MCF 10A (cell line): ENCODE measurements around the gene PLA2G6. TPM values are rescaled to one million over a fixed set of nuclear protein-coding genes. Genes with fewer than 3 reads are reported as not detected.

ENCODE experiments used
- BruUV-seq: library from RNA; stranded (reverse); fragments of 400-500 nt; replicated peaks from 2 replicates; lab custom pipeline; 2021; lab: Mats Ljungman, UMichigan
- CTCF ChIA-PET: fragments of 300-600 bp; sonication (Branson Sonifier 250); formaldehyde crosslinking; extraction: SDS; loops from one replicate; lab custom pipeline; 2021; ENCODE audit warnings: antibody characterized with exemption, inconsistent platforms; lab: Yijun Ruan, JAX
- POLR2A ChIA-PET: fragments of 300-600, 350-650 bp; sonication (Branson Sonifier 250); formaldehyde crosslinking; extraction: SDS; loops from one replicate; lab custom pipeline; 2020; ENCODE audit warnings: antibody characterized with exemption, inconsistent platforms; lab: Yijun Ruan, JAX
- DNase-seq: peaks from one replicate; pipeline ENCODE4 v3.0.0-alpha.2; 2018; ENCODE audit not compliant: unreplicated experiment
- H3K27ac Mint-ChIP-seq: one replicate; pipeline ENCODE4 v1.8.0; 2022; ENCODE audit warnings: mild to moderate bottlenecking, low read depth, mixed read lengths; ENCODE audit not compliant: unreplicated experiment
- H3K27me3 Mint-ChIP-seq: one replicate; pipeline ENCODE4 v1.8.0; 2022; ENCODE audit warnings: mixed read lengths; ENCODE audit not compliant: insufficient read depth, unreplicated experiment
- H3K36me3 Mint-ChIP-seq: one replicate; pipeline ENCODE4 v1.8.0; 2022; ENCODE audit warnings: mild to moderate bottlenecking, moderate library complexity, mixed read lengths; ENCODE audit not compliant: insufficient read depth, unreplicated experiment
- H3K4me1 Mint-ChIP-seq: one replicate; pipeline ENCODE4 v1.8.0; 2022; ENCODE audit warnings: mixed read lengths; ENCODE audit not compliant: insufficient read depth, unreplicated experiment
- H3K4me3 Mint-ChIP-seq: one replicate; pipeline ENCODE4 v1.8.0; 2022; ENCODE audit warnings: mild to moderate bottlenecking, moderate library complexity, mixed read lengths; ENCODE audit not compliant: unreplicated experiment
- H3K9me3 Mint-ChIP-seq: one replicate; pipeline ENCODE4 v1.8.0; 2022; ENCODE audit warnings: mixed read lengths; ENCODE audit not compliant: unreplicated experiment
- CTCF ChIP-seq: fragments of 200-600 bp; IDR thresholded peaks from one replicate; pipeline ENCODE4 v1.8.0; 2022; ENCODE audit warnings: antibody characterized with exemption, mild to moderate bottlenecking; ENCODE audit not compliant: unreplicated experiment
- intact Hi-C: fragments of 100-400 bp; cut with micrococcal nuclease; formaldehyde crosslinking; loops from 2 replicates; pipeline ENCODE4 v1.14.1; 2022
- total RNA-seq: library from RNA; stranded (reverse); gene quantifications from 2 replicates; pipeline ENCODE4 v1.2.3, GENCODE V29; 2022

PLA2G6 gene
- total RNA-seq, 1 experiment from 2014 or later: 37.5 TPM

DNA sequence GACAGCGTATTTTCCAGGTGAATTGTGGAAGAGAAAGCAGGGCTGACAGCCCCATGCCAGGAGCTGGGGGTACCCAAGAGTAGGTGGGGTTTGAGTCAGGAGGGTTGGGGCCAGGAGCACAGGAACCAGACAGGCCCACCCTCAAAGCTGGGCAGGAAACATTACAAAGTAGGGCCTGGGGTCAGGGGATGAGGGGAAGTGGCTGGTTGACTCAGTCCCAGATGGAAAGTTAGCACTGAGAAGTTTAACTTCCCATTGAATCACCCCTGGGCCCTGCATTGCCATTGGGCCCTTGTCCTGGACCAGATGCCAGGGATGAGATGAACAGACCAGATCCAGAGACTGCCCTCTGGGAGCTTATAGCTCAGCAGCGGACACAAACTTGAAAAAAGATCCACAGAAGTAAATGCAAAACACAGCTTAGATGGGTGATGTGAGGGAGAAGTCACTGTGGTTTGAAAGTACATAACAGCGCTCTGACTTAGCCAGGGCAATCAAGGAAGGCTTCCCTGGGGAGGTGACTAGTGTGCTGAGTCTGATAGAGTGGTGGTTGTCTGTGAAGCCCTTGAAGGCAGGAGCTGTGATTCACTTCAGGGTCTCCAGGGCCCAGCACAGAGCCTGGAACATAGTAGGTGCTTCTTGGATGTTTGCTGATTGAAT lies 22.4 kb upstream of the PLA2G6 start:
- Mint-ChIP-seq H3K4me3 (peak overlapping the region; percentile 85), H3K4me1 (peaks cover 23% of the 10 kb centered on the region), H3K36me3 (peaks cover 50% of the 10 kb centered on the region), H3K9me3 (no peaks in the 10 kb centered on the region), H3K27ac (peak overlapping the region; percentile 80), H3K27me3 (no peaks in the 10 kb centered on the region)
- CTCF ChIA-PET: interaction anchor here (0.6 to 1.1 kb wide), 5 partner anchors 11 to 389 kb away, joined by 3 to 9 read pairs (median 3); no protein-coding TSS in a partner anchor
- TF ChIP-seq CTCF: no peak
- DNase-seq: no peak
- BruUV-seq: no TSS peak
- intact Hi-C loops: loop anchor here (2.0 kb wide), 2 partner anchors 25 to 89 kb away; no protein-coding TSS in a partner anchor
- POLR2A ChIA-PET: interaction anchor here (1.3 to 6.3 kb wide), 11 partner anchors 8 to 114 kb away, joined by 3 to 134 read pairs (median 12); partner anchors contain the start of genes CSNK1E and PLA2G6

GRCh38 chr22:38203090-38203810 lies 21.6 kb upstream of the PLA2G6 start:
- POLR2A ChIA-PET: interaction anchor here (0.6 to 6.3 kb wide), 15 partner anchors 8 to 495 kb away, joined by 3 to 134 read pairs (median 10); partner anchors contain the start of genes CSNK1E, PICK1 and PLA2G6
- Mint-ChIP-seq H3K4me1 (peaks cover 23% of the 10 kb centered on the region), H3K4me3 (peak overlapping the region; percentile 85), H3K36me3 (peaks cover 44% of the 10 kb centered on the region), H3K27me3 (no peaks in the 10 kb centered on the region), H3K9me3 (no peaks in the 10 kb centered on the region), H3K27ac (peak overlapping the region; percentile 80)
- TF ChIP-seq CTCF: no peak
- DNase-seq: peak; percentile 57
- intact Hi-C loops: loop anchor here (2.0 kb wide), 2 partner anchors 26 to 88 kb away; no protein-coding TSS in a partner anchor
- BruUV-seq: no TSS peak
- CTCF ChIA-PET: interaction anchor here (0.6 to 1.1 kb wide), 5 partner anchors 15 to 388 kb away, joined by 3 to 9 read pairs (median 4); no protein-coding TSS in a partner anchor

- BruUV-seq: TSS peak; percentile 78
- H3K27me3 Mint-ChIP-seq: no peaks in the 10 kb centered on the region
- intact Hi-C loops: loop anchor here (2.0 kb wide), 2 partner anchors 26 to 88 kb away; no protein-coding TSS in a partner anchor
- H3K4me1 Mint-ChIP-seq: peaks cover 23% of the 10 kb centered on the region
- TF ChIP-seq CTCF: no peak
- H3K9me3 Mint-ChIP-seq: no peaks in the 10 kb centered on the region
- POLR2A ChIA-PET: interaction anchor here (0.7 to 6.3 kb wide), 24 partner anchors 9 to 495 kb away, joined by 3 to 134 read pairs (median 4); partner anchors contain the start of gene PLA2G6
- H3K4me3 Mint-ChIP-seq: peak overlapping the region; percentile 85
- peak overlapping the region; percentile 80 for H3K27ac Mint-ChIP-seq
- CTCF ChIA-PET: interaction anchor here (0.6 to 1.6 kb wide), 3 partner anchors 38 to 88 kb away, joined by 3 to 6 read pairs (median 4); no protein-coding TSS in a partner anchor
- peak; percentile 81 for DNase-seq
- H3K36me3 Mint-ChIP-seq: peaks cover 40% of the 10 kb centered on the region
These were observed 20.9 kb upstream of the PLA2G6 start for GRCh38 chr22:38202437-38203089.
